ENCODE measurements around the gene OR5J2. TPM values are rescaled to one million over a fixed set of nuclear protein-coding genes. Genes with fewer than 3 reads are reported as not detected.

Gene OR5J2
- polyA plus RNA-seq, 1 donor from 2014 or later, result not detected

Other genes with a start within 250 kb of the OR5J2 start
- not detected for gene OR5I1, start 240.2 kb upstream of the OR5J2 start, polyA plus RNA-seq
- gene OR10AG1, start 206.7 kb upstream of the OR5J2 start, polyA plus RNA-seq, result not detected
- gene OR5F1, start 182.0 kb upstream of the OR5J2 start, polyA plus RNA-seq, result not detected
- gene OR5AS1, start 149.0 kb upstream of the OR5J2 start, polyA plus RNA-seq, result not detected
- not detected for gene OR8I2, start 83.3 kb upstream of the OR5J2 start, polyA plus RNA-seq
- gene OR8H2, start 72.9 kb upstream of the OR5J2 start, polyA plus RNA-seq, result not detected
- gene OR8H3, start 54.2 kb upstream of the OR5J2 start, polyA plus RNA-seq, result not detected
- gene OR8J3, start 36.4 kb upstream of the OR5J2 start, polyA plus RNA-seq, result not detected
- gene OR8K5, start 16.3 kb upstream of the OR5J2 start, polyA plus RNA-seq, result not detected
- gene OR5T2, start 57.6 kb downstream of the OR5J2 start, polyA plus RNA-seq, result not detected
- gene OR5T3, start 75.6 kb downstream of the OR5J2 start, polyA plus RNA-seq, result not detected
- not detected for gene OR5T1, start 97.5 kb downstream of the OR5J2 start, polyA plus RNA-seq
- not detected for gene OR8H1, start 115.6 kb downstream of the OR5J2 start, polyA plus RNA-seq
- not detected for gene OR8K3, start 138.5 kb downstream of the OR5J2 start, polyA plus RNA-seq
- not detected for gene OR8K1, start 169.4 kb downstream of the OR5J2 start, polyA plus RNA-seq
- gene OR8J1, start 177.7 kb downstream of the OR5J2 start, polyA plus RNA-seq, result not detected
- gene OR8U1, start 199.0 kb downstream of the OR5J2 start, polyA plus RNA-seq, result not detected
- not detected for gene OR5AL1, start 236.1 kb downstream of the OR5J2 start, polyA plus RNA-seq